Choroid plexus epithelial cell (primary cell): ENCODE results near the gene NOXA1.
"Not testable (repeated sequence)": the region's sequence is repeated elsewhere in the genome, so short reads cannot be mapped to it uniquely, and the experiment has no call there.

Source experiments
- DNase-seq: peaks from one replicate; pipeline ENCODE4 v3.0.0-alpha.2; 2010; ENCODE audit warnings: low read depth
- H3K4me3 ChIP-seq: 2 replicates; pipeline ENCODE4 v1.5.1; 2011; ENCODE audit warnings: low read depth, mild to moderate bottlenecking, control low read depth, low read length, moderate library complexity
- CTCF ChIP-seq: conservative IDR thresholded peaks from 2 replicates; pipeline ENCODE4 v1.5.1; 2011; ENCODE audit warnings: low read depth, mild to moderate bottlenecking, control low read depth, inconsistent platforms, low read length, moderate library complexity

The NOXA1 gene

GRCh38 chr9:137422604-137423513 lies at the start of gene NOXA1, which contains the start of gene EXD3:
Gene NOXA1, plus strand, starts transcription at chr9:137423393. Its CDS starts 137 bp downstream, at chr9:137423530.
Gene EXD3, minus strand, starts transcription at chr9:137423162. Its CDS starts 27,805 bp downstream, at chr9:137395357.
- H3K4me3 ChIP-seq = peak within 1 kb of the TSS; percentile 75
- TF ChIP-seq CTCF = peak; percentile 39
- peak; percentile 93 for DNase-seq

GRCh38 chr9:137373611-137373980 lies 49.6 kb upstream of the NOXA1 start:
- no peak overlapping the region for H3K4me3 ChIP-seq

GRCh38 chr9:137374131-137374845 lies 48.9 kb upstream of the NOXA1 start:
- no peak for DNase-seq
- no peak for TF ChIP-seq CTCF
- no peak overlapping the region for H3K4me3 ChIP-seq

More at GRCh38 chr9:137373611-137373980, 49.6 kb upstream of the NOXA1 start:
- TF ChIP-seq CTCF = no peak
- DNase-seq = no peak

GRCh38 chr9:137375321-137376058 lies 47.7 kb upstream of the NOXA1 start:
- no peak overlapping the region for H3K4me3 ChIP-seq
- TF ChIP-seq CTCF = no peak
- DNase-seq = no peak

- H3K4me3 ChIP-seq = no peak overlapping the region
- no peak for DNase-seq
- no peak for TF ChIP-seq CTCF
Observed at GRCh38 chr9:137376386-137376785, 46.8 kb upstream of the NOXA1 start.

GRCh38 chr9:137378688-137379410 lies 44.3 kb upstream of the NOXA1 start:
- not testable (repeated sequence) for H3K4me3 ChIP-seq, DNase-seq
